ENCODE data around the gene GJC3. TPM values are rescaled to one million over a fixed set of nuclear protein-coding genes. Genes with fewer than 3 reads are reported as not detected.

GJC3 gene
- total RNA-seq, 1 experiment from 2014 or later: 0.18 TPM

- POLR2A ChIA-PET (ENCODE audit: unreplicated experiment): no interaction called here
- CTCF ChIA-PET: interaction anchor here (0.6 kb wide), 1 partner anchor 136 kb away, joined by 3 read pairs; no protein-coding TSS in a partner anchor
- intact Hi-C loops (cut with micrococcal nuclease): no loop called here
Observed at GRCh38 chr7:99881370-99881769, 48.0 kb downstream of the GJC3 start.

GRCh38 chr7:99876933-99877332, 52.5 kb downstream of the GJC3 start, which contains the start of gene OR2AE1:
Gene OR2AE1, minus strand, starts transcription at chr7:99877033. Its CDS starts 0 bp downstream, at chr7:99877033.
- H2AFZ ChIP-seq (ENCODE audit: low read length): no peak within 1 kb of the TSS
- H3K4me3 ChIP-seq (ENCODE audit: low read length): no peak within 1 kb of the TSS
- ChIA-PET CTCF (no interaction called here), POLR2A (ENCODE audit: unreplicated experiment) (no interaction called here)
- no peaks in the 10 kb centered on the region for H3K9me2 ChIP-seq (replicated peaks; ENCODE audit: low read length)
- no peak within 1 kb of the TSS for H3K4me2 ChIP-seq (ENCODE audit: low read length)
- no peaks in the 10 kb centered on the region for H3F3A ChIP-seq (ENCODE audit: low read length, unreplicated experiment)
- no TSS peak for BruUV-seq (replicated peaks)
- H3K27me3 ChIP-seq (ENCODE audit: low read length): no peaks in the 10 kb centered on the region
- ATAC-seq (no peak), DNase-seq (no peak)
- no peaks in the 10 kb centered on the region for H3K4me1 ChIP-seq (ENCODE audit: insufficient read depth, low read length)
- no peaks in the 10 kb centered on the region for H3K79me2 ChIP-seq (ENCODE audit: low read length)
- H3K27ac ChIP-seq (ENCODE audit: low read length): no peak within 1 kb of the TSS
- no peaks in the 10 kb centered on the region for H3K9me3 ChIP-seq (ENCODE audit: low read length)
- no peaks in the 10 kb centered on the region for H4K20me1 ChIP-seq (ENCODE audit: low read length)
- TF ChIP-seq EZH2phosphoT487 (IDR thresholded peaks at IDR 0.05; ENCODE audit: borderline replicate concordance, low read length) (no peak), EZH2 (IDR thresholded peaks at IDR 0.05; ENCODE audit: low read length, unreplicated experiment) (no peak), CTCF (conservative IDR thresholded peaks at IDR 0.05; ENCODE audit: low read depth, low read length) (no peak)
- intact Hi-C loops (cut with micrococcal nuclease): no loop called here
- H3K36me3 ChIP-seq (ENCODE audit: low read depth, low read length): no peaks in the 10 kb centered on the region
- no peak within 1 kb of the TSS for H3K9ac ChIP-seq (ENCODE audit: low read length)

More at GRCh38 chr7:99881370-99881769, 48.0 kb downstream of the GJC3 start:
- H3K4me1 ChIP-seq (ENCODE audit: insufficient read depth, low read length): no peaks in the 10 kb centered on the region
- no peaks in the 10 kb centered on the region for H3F3A ChIP-seq (ENCODE audit: low read length, unreplicated experiment)
- no TSS peak for BruUV-seq (replicated peaks)
- H3K9me3 ChIP-seq (ENCODE audit: low read length): no peaks in the 10 kb centered on the region
- no peak overlapping the region for H2AFZ ChIP-seq (ENCODE audit: low read length)
- no peaks in the 10 kb centered on the region for H3K79me2 ChIP-seq (ENCODE audit: low read length)
- H3K9ac ChIP-seq (ENCODE audit: low read length): no peak overlapping the region
- TF ChIP-seq EZH2 (IDR thresholded peaks at IDR 0.05; ENCODE audit: low read length, unreplicated experiment) (no peak), EZH2phosphoT487 (IDR thresholded peaks at IDR 0.05; ENCODE audit: borderline replicate concordance, low read length) (no peak), CTCF (conservative IDR thresholded peaks at IDR 0.05; ENCODE audit: low read depth, low read length) (no peak)
- H3K9me2 ChIP-seq (replicated peaks; ENCODE audit: low read length): no peaks in the 10 kb centered on the region
- H3K27me3 ChIP-seq (ENCODE audit: low read length): no peaks in the 10 kb centered on the region
- no peak overlapping the region for H3K4me2 ChIP-seq (ENCODE audit: low read length)
- H3K36me3 ChIP-seq (ENCODE audit: low read depth, low read length): no peaks in the 10 kb centered on the region
- no peak overlapping the region for H3K4me3 ChIP-seq (ENCODE audit: low read length)
- no peak overlapping the region for H3K27ac ChIP-seq (ENCODE audit: low read length)
- DNase-seq (no peak), ATAC-seq (no peak)
- no peaks in the 10 kb centered on the region for H4K20me1 ChIP-seq (ENCODE audit: low read length)

GRCh38 chr7:99876491-99876890, 52.9 kb downstream of the GJC3 start:
- CTCF ChIA-PET: interaction anchor here (0.7 kb wide), 1 partner anchor 37 kb away, joined by 3 read pairs; no protein-coding TSS in a partner anchor
- Histone ChIP-seq H3K36me3 (ENCODE audit: low read depth, low read length) (no peaks in the 10 kb centered on the region), H3K27ac (ENCODE audit: low read length) (no peak overlapping the region), H3K9me2 (replicated peaks; ENCODE audit: low read length) (no peaks in the 10 kb centered on the region), H3K4me1 (ENCODE audit: insufficient read depth, low read length) (no peaks in the 10 kb centered on the region), H3K9ac (ENCODE audit: low read length) (no peak overlapping the region), H3K27me3 (ENCODE audit: low read length) (no peaks in the 10 kb centered on the region), H3K4me3 (ENCODE audit: low read length) (no peak overlapping the region), H3K79me2 (ENCODE audit: low read length) (no peaks in the 10 kb centered on the region), H4K20me1 (ENCODE audit: low read length) (no peaks in the 10 kb centered on the region), H2AFZ (ENCODE audit: low read length) (no peak overlapping the region), H3K9me3 (ENCODE audit: low read length) (no peaks in the 10 kb centered on the region), H3K4me2 (ENCODE audit: low read length) (no peak overlapping the region), H3F3A (ENCODE audit: low read length, unreplicated experiment) (no peaks in the 10 kb centered on the region)
- intact Hi-C loops (cut with micrococcal nuclease): no loop called here
- no peak for TF ChIP-seq EZH2 (IDR thresholded peaks at IDR 0.05; ENCODE audit: low read length, unreplicated experiment)
- TF ChIP-seq EZH2phosphoT487 (IDR thresholded peaks at IDR 0.05; ENCODE audit: borderline replicate concordance, low read length): no peak
- no peak for TF ChIP-seq CTCF (conservative IDR thresholded peaks at IDR 0.05; ENCODE audit: low read depth, low read length)
- BruUV-seq (replicated peaks): no TSS peak
- ATAC-seq: no peak
- POLR2A ChIA-PET (ENCODE audit: unreplicated experiment): no interaction called here
- no peak for DNase-seq

Data from PC-3 (cell line).